ENCODE data around the gene MYLK.

The MYLK gene

DNA sequence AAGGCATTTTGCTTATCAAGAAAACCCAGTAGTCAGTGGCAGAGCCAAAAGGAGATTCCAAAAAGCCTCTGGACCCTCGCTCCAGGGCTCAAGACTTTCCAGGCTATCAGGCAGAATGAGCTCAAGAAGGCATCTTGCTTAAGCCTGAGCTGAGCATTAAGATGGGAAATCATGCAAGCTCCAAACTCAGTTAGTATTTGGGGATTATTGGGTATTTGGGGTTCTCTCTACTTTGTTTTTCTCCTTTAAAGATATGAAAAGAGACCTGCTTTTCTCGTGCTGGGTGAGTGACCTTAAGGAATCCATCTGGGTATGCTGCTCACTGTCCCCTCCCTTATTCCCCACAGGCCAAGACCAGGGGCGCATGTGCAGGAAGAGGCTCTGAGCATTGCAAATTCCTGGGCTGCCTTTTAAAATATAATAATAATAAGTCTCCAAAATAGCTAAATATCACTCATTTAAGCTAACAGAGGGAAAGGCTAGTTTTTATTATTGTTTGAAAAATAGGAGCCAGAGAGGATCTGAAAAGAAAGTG is 223.9 kb downstream of the MYLK start:
- DNase-seq = no peak

DNA sequence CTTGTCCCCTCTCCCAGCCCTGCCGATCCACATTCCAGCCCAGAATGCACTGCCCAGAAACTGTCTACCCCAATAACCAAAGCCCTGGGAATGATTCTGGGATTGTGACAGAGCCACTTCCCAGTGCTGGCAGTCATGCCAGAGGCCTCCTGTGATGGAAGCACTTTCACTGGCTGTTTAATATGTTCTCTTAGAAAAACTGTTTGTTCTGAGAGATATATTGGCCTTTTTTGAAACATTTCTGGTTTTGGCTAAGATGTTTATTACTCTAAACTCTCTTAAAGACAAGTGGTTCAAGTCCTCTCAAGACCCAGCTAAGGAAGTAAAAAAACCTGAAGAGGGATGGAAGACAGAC is 225.3 kb downstream of the MYLK start:
- peak in 1 of 2 donors; percentile 12 for DNase-seq

DNA sequence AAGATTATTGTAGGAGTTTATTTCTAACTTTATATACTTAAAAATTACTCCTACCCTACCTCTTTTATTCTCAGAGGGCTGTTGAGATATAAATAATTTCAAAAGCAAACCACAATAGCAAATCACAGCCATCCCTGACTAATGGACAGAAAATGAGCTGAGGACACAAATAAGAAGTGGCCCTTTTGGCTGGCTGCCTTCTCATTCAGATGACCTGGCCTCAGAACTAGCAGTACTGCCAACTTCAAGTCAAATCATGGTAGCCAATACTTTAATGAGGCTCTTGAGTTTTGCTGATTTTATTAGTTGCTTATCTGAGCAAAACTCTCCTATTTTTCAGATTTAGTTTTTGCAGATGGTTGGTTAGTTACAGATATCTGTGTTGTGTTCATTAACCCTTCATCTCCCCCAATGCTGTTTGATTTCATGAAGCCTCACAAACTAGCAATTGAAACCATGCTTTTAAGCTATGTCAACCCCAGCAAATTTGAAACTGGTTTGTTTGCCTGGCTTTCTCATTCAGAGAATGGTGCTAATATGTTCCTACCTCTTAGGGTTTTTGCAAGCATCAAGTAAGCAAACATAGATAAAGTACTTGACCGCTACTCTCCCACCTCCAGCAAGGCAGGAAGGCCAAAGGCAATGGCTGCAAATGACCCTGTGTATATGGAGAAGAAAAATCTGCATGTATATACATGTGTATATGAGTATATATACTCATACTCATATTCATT is 225.8 kb downstream of the MYLK start:
- DNase-seq = peak; percentile 3 to 44

DNA sequence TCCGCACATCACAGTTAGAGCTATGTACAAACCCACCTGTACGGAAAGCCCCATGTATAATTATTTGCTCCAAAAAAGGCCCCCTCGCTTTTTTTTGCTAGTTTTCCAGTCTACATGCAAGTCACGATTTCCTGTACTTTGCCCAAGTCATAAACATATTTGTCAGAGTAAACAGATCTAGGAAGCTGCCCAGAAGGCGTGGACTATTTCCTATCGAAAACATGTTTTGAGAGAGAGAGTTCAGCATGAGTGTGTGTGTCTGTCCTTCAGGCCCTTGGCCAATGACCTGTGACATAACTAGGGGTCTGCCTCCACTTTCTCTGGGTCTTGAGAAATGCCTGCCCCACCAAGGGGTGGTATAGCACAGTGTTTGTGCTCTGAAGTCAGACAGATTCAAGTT is 226.6 kb downstream of the MYLK start:
- DNase-seq = no peak

DNA sequence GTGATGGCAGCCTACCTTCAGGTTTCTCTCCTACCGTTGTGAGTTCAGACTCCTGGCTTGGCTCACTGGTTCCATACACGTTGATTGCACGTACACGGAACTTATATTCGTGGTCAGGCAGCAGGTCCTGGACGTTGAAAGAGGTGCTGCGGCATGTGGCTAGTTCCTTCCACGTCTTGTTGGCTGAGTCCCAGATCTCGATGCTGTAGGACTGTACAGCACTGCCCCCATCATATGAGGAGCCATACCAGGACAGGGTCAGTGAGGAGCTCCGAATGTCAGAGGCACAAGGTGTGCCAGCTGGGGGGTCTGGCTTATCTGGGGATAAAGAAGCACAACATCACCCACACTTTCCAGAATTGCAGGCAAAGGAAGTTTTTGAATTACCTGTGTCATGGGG is 227.0 kb downstream of the MYLK start:
- DNase-seq = no peak

DNA sequence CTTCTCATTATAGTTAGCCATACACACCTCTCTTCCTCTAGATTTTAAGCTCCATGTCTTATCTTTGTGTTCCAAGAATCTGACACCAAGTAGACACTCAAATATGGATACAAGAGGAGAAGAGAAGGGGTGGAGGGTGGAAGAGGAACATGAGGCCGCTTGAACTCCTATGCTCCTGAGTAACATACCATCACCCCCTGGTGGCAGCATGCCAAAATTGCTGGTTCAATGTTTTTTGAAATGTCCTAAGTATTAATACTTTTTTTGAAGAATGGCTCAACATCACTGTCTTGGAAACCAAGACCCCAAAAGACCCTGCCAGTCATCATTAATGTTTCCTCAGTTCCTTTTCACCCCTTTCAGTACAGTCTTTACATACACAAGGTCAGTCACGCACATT is 227.4 kb downstream of the MYLK start:
- DNase-seq = no peak

DNA sequence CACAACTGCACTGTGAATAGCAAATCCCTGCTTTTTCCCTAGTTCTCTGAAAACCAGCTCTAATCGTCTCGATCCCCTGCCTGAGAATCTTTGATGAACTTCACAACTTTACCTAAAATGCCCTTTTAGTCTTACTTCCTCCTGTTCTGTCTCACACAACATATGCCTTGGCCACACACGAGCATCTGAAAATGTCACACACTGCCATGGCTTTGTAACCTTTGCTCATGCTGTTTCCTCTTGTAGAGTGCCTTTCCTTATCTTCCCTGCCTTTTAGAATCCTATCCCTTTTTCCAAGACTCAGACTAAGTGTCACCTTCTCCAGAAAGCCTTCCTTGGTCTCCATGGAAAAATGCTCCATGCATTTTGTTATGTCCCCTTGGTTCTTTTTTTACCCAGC is 227.9 kb downstream of the MYLK start:
- no peak for DNase-seq

DNA sequence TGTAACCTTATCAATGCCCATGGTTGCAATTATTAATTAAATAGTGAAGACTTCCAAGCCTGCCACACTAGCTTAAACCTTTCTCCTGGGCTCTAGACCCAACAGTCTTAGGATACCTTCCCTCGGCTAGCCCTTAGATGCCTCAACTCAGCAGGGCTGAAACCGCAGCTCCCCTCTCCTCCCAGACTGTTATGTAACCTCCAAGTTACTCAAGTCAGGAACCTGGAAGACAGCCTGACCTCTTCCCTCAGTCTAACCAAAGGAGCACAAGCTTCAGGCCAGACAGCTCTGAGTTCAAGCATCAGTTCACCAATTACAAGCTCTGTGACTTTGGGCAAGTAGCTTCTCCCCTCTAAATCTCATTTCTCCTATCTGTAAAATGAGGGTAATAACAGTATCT is 228.7 kb downstream of the MYLK start:
- DNase-seq = no peak

DNA sequence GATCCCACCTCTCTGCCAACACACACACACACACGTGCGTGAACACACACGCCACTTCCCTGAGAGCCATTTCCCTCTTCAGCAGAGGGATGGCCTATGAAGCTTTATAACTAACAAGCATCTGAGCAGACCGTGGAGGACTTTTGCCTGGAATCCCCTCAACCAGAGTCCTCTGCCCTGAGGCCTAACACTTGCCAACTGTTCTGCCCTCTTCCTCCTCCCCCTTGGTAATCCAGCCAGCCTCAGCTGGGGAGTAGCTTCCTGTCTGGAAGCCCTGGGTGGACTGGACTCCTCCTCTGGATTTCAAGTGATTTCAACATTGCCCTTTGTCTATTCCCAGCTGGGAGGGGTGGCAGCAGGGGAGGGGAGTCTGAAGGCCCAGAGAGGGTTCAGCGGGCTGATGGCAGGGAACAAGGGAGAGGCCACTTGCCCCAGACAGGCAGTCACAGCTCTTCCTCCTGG is 230.9 kb downstream of the MYLK start:
- peak; percentile 39 to 42 for DNase-seq

DNA sequence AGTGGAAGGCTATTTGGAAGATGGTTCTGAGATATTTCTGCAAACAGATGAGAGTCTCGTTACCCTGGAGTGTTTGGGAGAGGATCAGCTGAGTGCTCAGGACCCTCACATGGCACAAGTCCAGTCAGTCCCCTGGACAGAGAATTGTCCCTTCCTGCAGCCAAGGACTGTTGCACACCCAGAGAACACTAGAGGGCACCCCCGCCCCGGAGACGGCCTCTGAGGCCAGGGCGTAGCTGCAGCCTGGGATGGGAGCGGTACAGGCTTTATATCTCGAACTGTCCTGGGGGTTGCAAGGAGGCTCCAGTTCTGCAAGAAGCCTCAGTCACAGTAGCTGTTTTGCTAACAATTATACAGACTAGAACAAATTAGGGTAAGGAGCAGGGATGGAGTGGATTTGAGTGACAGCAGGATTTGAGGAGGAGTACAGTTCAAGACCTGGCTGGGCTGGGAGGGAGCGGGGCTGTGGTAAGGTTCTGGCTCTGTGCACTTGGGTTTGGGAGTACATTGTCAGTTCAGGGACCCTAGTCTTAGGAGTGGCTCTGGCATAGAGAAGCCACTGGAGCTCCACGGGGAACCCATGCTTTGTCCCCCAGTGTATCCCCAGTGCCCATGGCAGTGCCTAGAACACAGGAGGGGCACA is 231.7 kb downstream of the MYLK start:
- peak; percentile 60 to 68 for DNase-seq

DNA sequence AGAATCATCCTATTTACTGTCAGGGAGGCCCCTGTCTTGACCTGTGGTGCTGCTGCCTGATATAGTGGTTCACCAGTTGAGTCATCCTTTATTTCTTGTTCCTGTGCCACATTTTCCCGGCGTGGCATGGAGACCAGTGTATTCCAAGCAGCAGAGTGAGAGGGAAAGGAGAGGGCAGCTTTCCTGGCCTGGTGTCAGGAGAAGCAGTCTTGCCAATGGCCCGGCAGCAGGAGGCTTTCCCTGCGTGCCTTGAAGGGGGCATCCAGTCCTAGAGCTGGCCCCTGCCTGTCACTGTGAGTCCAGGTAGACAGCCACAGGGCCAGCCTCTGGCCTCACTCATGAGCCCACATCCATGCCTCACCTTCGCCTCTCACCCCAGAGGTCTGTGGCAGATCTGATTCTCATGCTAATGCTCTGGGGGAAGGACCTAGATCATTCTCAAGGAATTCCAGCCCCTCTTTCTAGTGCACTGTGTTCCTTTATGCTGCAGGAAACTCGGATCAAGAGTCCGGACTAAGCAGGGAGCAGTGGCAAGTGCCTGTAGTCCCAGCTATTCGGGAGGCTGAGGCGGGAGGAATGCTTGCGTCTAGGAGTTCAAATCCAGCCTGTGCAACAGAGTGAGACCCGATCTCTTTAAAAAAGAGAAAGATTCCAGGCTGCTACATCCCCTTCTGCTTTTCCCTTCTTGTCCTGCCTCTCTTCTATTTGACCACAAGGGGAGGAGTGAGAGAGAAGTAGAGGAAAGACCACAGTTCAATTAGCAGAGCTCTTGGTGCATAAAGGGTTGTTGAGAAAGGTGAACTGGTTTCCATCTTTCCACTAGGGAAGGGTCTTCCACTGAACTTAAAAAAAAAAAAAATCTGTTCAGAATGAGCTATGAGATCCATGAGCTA is 232.4 kb downstream of the MYLK start:
- DNase-seq = no peak

DNA sequence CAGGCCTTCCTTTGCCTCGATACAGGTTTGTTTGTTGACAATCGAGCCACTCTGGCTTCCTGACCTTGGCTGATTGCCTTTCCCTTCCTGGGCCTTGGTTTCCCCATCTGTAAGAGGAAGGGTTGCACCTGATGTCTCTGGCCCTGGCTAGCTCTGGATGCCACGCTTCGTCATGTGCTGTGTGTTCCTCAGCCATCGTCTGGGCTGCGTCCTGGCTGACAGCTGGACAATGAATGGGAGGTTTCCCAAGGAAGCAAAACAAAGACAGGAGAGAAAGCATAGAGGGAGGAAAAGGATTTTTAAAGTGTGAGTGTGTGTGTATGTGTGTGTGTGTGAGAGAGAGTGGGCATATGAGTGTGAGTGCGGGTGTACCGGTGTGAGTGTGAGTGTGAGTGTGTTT is 234.0 kb downstream of the MYLK start:
- DNase-seq = no peak

DNA sequence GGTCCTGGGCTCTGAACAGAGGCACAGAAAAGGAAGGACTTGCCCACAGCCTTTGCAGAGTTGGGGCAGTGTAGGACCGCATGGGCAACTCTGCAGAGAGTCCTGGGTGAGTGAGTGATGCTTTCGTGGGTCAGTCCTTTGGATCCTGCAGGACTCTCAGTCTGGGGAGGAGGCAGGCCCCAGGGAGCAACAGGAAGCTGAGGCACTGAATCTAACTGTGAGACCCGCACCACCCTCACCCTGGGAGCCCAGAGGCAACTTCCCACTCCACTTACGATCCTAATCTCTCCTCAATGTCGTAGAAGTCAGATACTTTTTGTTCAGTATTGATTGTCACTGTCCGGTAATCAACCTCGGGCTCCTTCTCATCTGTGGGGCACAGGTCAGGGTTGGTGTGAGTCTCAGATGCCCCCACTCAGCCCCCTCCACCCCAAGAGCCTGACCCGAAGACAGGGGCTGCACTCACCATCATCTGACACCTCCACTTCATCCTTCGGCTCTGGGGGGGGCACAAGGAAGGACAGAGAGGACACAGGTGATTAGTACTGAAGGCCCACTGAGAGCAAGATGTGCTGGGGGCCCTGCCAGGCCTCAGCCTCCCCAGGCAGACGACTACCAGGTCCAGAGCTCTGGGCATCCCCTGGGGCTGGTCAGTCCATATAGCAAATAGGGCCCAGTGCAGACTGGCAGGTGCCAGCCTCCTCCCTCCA is 235.3 kb downstream of the MYLK start:
- DNase-seq = no peak

DNA sequence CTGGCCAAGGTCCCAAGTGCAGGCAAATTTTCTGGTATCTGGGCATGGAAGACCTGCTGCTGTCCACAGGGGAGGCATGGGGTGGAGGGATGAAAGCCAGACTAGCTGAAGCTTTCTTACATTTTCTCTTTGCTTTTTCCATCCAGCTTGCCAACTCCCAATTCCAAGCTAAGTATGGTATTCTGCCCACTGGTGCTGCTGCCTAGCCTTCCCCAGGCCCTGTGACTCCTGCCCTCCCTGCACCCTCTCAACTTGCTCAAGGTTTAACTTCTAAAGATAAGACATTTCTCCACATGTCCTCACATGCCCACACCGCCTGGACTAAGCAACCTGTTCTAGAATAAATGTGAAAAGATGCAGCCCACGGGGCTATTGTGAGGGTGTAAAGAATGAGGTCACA is 239.8 kb downstream of the MYLK start:
- no peak for DNase-seq

DNA sequence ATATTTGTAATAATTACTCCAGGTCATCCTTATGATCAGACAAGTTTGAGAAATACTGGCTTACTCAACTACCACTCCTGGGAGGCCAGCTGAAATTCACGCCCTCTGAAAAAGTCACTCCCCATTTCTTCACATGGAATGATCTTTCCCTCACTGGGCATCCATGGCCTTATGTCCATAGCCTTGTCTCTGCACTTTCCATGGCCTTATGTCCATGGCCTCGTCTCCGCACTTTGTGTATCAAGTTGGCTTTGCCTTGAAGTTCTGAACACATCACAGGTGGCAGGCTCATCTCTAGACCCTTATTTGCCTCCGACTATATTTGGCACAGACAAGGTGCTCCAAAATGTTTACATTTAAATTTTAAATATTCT is 241.2 kb downstream of the MYLK start:
- DNase-seq = no peak

DNA sequence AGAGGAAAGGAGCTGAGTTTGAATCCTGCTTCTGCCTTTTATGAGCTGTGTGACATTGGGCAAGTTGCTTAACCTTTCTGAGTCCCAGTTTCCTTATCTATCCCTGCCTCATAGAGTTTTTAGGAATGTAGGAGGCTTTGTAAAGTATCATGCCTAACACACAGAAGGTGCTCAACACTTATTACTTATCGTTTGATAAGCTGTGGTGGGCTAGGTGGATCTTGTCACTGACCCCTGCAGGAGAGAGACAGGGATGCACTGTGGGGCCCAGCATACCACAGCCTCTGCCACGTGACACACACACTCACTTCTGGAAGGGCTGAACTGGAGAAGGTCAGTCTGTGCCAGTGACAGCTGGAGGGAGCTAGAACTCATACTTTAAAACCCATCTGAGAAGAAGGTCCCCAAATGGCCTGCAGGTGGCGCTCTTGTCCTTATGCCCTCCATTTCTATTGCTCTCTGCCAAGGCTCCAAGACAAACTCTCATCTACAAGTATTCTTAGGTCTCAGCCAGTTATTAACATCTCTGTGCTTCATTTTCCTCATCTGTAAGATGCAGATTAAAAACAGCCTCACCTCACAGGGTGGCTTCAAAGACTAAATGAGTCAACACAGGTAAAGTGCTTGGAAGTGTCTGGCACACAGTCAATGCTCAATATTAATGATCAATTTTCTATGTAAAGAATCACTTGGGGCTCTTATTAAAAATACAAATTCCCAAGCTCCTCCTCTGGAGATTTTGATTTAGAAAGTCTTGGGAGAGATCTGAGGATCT is 241.8 kb downstream of the MYLK start:
- DNase-seq = peak; percentile 43 to 53

DNA sequence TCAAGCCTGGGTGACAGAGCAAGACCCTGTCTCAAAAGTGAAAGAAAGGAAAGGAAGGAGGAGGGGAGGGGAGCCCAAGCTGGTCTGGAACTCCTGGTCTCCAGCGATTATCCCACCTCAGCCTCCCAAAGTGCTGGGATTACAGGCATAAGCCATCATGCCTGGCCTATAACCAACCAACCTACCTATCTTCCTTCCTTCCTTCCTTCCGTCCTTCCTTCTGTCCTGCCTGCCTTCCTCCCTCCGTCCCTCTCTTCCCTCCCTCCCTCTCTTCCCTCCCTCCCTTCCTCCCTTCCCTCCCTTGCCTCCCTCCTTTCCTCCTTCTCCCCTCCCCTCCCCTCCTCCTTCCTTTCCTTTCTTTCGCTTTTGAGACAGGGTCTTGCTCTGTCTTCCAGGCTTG is 242.6 kb downstream of the MYLK start:
- DNase-seq = no peak

DNA sequence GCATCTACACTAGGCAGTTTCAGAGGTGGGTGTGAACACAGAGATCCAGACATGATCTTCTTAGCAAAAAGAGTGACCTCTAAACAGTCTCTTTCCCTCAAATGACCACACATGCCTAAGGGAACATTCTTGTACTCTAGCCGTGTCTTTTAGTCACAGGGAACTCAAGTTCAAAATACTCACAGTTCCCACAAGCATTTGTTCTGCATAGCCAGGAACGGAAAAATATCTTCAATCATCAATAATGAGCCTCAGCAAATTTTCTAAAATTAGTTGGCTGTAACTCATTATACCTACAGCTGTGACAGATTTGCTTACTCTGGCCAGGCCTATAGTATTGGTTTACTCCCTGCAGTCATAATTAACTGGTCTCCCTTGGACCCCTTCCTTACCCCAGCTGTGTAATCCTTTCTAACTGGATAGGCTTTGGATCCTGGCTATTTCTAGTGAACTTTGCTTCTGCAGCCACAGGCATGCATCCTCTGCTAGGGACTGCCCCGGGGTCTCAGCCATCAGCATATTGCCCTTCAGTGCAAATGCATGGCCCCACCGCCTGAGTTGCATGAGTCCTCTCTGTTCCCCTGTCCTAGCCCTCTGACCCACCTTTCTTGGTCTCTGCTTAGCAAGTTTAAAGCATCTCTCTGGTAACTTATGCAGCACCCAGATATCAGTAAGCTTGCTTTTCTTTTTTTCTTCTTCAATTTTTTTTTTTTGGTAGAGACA is 243.2 kb downstream of the MYLK start:
- no peak for DNase-seq

DNA sequence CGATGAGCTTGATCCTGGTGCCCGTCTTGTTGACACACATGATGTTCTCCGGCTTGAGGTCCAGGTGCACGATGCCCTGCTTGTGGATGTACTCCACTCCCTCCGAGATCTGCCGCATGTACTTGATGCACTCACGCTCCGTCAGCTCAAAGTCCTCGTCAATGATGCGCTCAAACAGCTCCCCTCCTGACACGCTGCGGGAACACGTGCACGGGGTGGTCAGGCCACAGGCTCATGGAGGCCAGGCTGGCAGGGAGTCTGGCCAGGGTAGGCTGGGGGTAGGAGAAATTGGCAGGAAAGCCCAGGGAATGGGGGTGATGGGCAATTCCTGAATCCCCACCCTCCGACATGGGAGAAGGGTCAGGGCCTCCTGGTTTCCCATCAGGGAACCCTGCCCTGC is 243.8 kb downstream of the MYLK start:
- DNase-seq = no peak

DNA sequence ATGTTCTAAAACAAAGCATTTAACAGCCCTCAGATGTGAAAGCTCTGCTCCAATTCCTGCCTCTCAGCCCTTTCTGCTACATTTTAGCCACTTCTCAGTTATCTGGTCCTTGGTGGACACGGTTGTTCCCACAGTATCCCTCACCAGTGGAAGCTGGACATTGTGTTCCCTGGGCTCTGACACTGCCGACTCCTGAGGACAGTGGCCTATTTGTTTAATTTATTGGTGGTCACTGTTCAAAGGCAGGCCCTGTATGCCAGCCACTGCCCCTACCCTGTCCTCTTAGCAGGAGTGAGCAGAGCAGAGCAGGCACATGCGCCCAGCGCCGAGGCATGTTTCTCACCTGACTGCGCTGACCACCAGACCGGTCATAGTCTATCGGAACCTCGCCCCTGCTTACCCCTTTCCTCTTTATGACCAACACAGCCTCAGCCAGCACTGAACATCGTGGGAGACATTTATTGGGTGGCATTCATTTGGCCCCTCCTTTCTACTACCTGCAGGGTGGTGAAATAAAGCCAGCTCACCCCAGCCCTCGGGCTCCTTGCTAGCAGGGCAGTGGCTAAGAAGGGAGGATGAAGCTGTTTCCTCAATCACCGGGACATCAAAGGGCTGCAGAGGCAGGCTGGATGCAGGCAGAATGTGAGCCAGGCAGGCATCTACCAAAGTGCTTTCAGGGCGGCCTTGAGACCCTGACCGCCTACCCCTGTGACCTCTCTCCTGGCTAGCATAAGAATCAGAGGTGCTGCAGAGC is 245.0 kb downstream of the MYLK start:
- DNase-seq = no peak

DNA sequence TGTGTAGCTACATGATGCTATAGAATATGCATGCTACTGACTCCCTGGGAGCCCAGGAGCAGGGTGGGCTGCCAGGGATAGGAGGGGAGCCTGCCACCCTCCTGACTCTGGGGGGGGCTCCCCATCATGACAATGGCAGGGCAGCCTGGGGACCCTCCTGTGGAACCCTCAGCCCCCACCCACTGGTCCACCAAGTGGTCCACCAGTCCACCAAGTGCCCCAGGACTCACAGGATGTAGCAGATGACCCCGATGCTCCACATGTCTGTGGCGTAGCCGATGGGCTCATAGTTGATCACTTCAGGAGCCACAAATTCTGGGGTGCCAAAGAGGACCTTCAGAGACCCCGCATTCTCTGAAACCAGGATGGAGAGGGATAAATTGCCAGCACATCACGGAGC is 246.3 kb downstream of the MYLK start:
- DNase-seq = no peak
